Karpas-422 (cell line): ENCODE measurements around the gene ZBTB24. TPM values are rescaled to one million over a fixed set of nuclear protein-coding genes. Genes with fewer than 3 reads are reported as not detected.
"Not testable (repeated sequence)": the region's sequence is repeated elsewhere in the genome, so short reads cannot be mapped to it uniquely, and the experiment has no call there.

ENCODE experiments used
- DNase-seq: peaks from one replicate; pipeline ENCODE4 v3.0.0-alpha.2; 2015
- H2AFZ ChIP-seq: fragments of 200-600 bp; sonication (generic); 2 replicates; pipeline ENCODE4 v1.6.1; 2014; ENCODE audit warnings: antibody characterized with exemption, low read length, mixed read lengths
- H3K27ac ChIP-seq: fragments of 200-600 bp; sonication (generic); 2 replicates; pipeline ENCODE4 v1.5.1; 2014; ENCODE audit warnings: mild to moderate bottlenecking, low read length, moderate library complexity
- H3K27me3 ChIP-seq: fragments of 200-600 bp; sonication (generic); 2 replicates; pipeline ENCODE4 v1.6.1; 2014; ENCODE audit warnings: low read length, mixed read lengths
- H3K36me3 ChIP-seq: fragments of 200-600 bp; sonication (generic); 2 replicates; pipeline ENCODE4 v1.6.1; 2014; ENCODE audit warnings: low read length, mixed read lengths; ENCODE audit not compliant: insufficient read depth
- H3K4me1 ChIP-seq: fragments of 200-600 bp; sonication (generic); 2 replicates; pipeline ENCODE4 v1.6.1; 2014; ENCODE audit warnings: mild to moderate bottlenecking, low read length, mixed read lengths
- H3K4me2 ChIP-seq: fragments of 200-600 bp; sonication (generic); 2 replicates; pipeline ENCODE4 v1.6.1; 2014; ENCODE audit warnings: low read length, low read depth, mild to moderate bottlenecking; ENCODE audit not compliant: poor library complexity, severe bottlenecking
- H3K4me3 ChIP-seq: fragments of 200-600 bp; sonication (generic); 2 replicates; pipeline ENCODE4 v1.5.1; 2014; ENCODE audit warnings: mild to moderate bottlenecking, antibody characterized with exemption, low read length, mixed read lengths
- H3K79me2 ChIP-seq: fragments of 200-600 bp; sonication (generic); 2 replicates; pipeline ENCODE4 v1.6.1; 2014; ENCODE audit warnings: mild to moderate bottlenecking, low read length, mixed read lengths
- H3K9ac ChIP-seq: fragments of 200-600 bp; sonication (generic); 2 replicates; pipeline ENCODE4 v1.6.0; 2014; ENCODE audit warnings: low read length
- H3K9me2 ChIP-seq: fragments of 200-600 bp; sonication (generic), shearing (Covaris generic); replicated peaks from 2 replicates; pipeline ENCODE4 v1.6.0; 2014; ENCODE audit warnings: mild to moderate bottlenecking, low read length, moderate library complexity; ENCODE audit not compliant: insufficient read depth
- H3K9me3 ChIP-seq: fragments of 300-700, 200-600 bp; sonication (generic); 2 replicates; pipeline ENCODE4 v1.6.1; 2014; ENCODE audit warnings: low read length, mixed read lengths
- H4K20me1 ChIP-seq: fragments of 200-600 bp; sonication (generic); 2 replicates; pipeline ENCODE4 v1.6.1; 2014; ENCODE audit warnings: mild to moderate bottlenecking, antibody characterized with exemption, low read length, low read depth; ENCODE audit not compliant: insufficient read depth
- total RNA-seq: library from RNA; depleted of rRNA; stranded (reverse); fragments of >200 nt; shearing (Covaris generic); gene quantifications from 2 replicates; pipeline ENCODE4 v1.2.3, GENCODE V29; 2014; ENCODE audit warnings: low replicate concordance; rRNA removed

Gene ZBTB24
- total RNA-seq = 10.4 and 18.5 TPM in 2 replicates

DNA sequence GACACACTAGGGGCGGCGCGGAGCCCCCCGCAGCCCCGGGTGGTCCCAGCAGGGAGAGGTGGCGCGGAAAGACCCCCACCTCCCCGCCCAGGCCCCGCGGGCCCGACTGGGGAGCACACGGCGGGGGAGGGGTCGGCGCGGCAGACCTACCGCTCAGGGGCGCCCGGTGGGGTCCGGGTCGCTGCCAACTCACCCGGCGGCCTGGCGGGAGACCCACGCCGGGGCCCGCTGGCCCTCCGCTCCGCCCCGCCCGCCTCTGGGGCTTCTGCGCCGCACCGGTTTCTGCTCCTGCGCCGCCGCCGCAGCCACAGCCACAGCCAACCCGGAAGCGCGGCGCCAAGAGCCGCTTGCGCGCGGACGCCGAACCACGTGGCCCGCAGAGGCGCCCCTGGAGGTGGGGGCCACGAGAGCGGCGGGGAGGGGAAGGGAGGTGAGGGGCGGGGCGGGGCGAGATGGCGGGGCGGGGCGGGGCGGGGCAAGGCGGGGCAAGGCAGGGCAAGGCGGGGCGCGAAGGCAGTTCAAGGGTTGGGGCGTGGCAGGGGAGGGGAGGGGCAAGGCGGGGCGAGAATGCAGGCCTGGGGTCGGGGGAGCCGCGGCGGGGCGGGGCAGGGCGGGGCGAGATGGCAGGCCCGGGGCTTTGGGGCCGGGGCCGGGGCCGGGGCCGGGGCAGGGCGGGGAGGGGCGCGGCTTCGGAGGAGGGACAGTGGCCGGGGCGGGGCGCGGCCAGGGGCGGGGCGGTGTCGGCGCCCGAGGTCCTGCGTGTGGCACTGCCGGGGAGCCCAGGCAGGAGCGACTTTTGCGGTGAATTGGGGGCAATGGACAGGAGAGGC lies at the start of gene ZBTB24:
Gene ZBTB24 (minus strand): TSS at position 315 of the 830 bp plus-strand sequence. CDS start 1,193 bp downstream, outside the sequence.
- peak within 1 kb of the TSS; percentile 88 for H3K4me3 ChIP-seq
- H3K9ac ChIP-seq = peak within 1 kb of the TSS; percentile 94
- peak within 1 kb of the TSS; percentile 82 for H2AFZ ChIP-seq
- H3K79me2 ChIP-seq = peaks cover 46% of the 10 kb centered on the region
- H3K36me3 ChIP-seq = peaks cover 12% of the 10 kb centered on the region; the same call in 1 of the 2 replicates
- no peaks in the 10 kb centered on the region for H3K9me3 ChIP-seq
- peak within 1 kb of the TSS; percentile 93 for H3K4me2 ChIP-seq
- peak; percentile 97 for DNase-seq
- peaks cover 3% of the 10 kb centered on the region; the same call in 1 of the 2 replicates for H4K20me1 ChIP-seq
- no peaks in the 10 kb centered on the region for H3K27me3 ChIP-seq
- H3K9me2 ChIP-seq = no peaks in the 10 kb centered on the region
- peak within 1 kb of the TSS; percentile 49 for H3K27ac ChIP-seq
- peaks cover 45% of the 10 kb centered on the region for H3K4me1 ChIP-seq

DNA sequence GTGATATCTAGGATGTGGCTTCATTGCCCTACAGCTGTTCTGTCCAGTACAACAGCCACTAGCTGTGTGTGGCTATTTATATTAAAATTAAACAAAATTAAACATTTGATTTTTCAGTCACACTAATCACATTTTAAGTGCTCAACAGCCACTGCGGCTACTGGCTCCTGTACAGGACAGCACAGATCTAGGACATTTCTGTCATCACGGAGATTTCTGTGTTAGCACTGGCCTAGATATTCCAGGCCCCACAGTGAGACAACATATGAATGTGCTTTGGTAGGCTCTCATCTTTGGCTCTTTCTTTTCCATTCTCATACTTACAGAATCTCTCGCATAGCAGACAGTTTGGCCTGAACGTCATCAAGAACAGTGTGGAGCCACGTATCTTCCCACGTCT lies 48.4 kb upstream of the ZBTB24 start:
- Histone ChIP-seq H3K36me3 (no peaks in the 10 kb centered on the region), H3K9me3 (no peaks in the 10 kb centered on the region), H3K9ac (no peak overlapping the region), H4K20me1 (no peaks in the 10 kb centered on the region), H3K27me3 (no peaks in the 10 kb centered on the region), H3K79me2 (no peaks in the 10 kb centered on the region), H3K4me1 (no peaks in the 10 kb centered on the region), H3K4me2 (no peak overlapping the region), H3K27ac (no peak overlapping the region), H2AFZ (no peak overlapping the region), H3K9me2 (no peaks in the 10 kb centered on the region), H3K4me3 (no peak overlapping the region)
- no peak for DNase-seq

GRCh38 chr6:109527989-109528388 lies 45.0 kb upstream of the ZBTB24 start:
- Histone ChIP-seq H3K27ac (no peak overlapping the region), H3K9me3 (no peaks in the 10 kb centered on the region), H3K36me3 (no peaks in the 10 kb centered on the region), H3K9me2 (no peaks in the 10 kb centered on the region), H4K20me1 (no peaks in the 10 kb centered on the region), H3K27me3 (no peaks in the 10 kb centered on the region), H3K79me2 (no peaks in the 10 kb centered on the region), H2AFZ (no peak overlapping the region), H3K9ac (no peak overlapping the region), H3K4me2 (no peak overlapping the region), H3K4me1 (no peaks in the 10 kb centered on the region), H3K4me3 (no peak overlapping the region)
- peak; percentile 60 for DNase-seq

DNA sequence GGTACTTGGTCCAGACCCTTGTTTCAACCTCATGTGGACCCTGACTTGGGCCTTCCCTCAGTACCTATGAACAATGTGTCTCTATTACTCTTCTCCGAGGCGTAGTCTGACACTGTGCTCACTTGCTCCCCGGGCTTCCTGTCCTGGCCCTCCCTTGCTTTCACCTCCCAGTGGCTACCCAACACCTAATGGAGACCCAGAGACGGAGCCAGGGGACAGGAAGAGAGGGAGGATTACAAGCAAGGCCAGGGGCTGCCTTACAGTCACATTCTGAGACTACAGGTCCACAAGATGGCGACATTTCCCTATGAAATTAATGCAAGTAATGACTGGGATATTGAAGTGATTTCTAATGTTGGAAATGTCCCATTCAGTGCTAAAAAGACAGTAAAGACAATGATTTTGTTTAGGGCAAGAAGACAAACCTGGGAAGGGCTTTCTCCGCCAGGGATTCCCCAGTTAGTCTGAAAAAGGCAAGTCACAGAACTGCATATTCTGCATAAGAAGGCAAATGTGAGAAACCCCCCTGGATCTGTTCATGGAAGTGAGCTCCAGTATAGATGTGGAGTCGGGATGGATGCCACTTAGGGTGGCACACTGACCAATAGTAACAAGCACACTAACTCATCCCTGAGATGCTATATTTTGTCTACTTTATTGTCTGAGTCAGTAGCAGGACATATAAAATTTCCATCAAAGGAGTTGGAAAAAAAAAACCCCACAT lies 44.0 kb upstream of the ZBTB24 start:
- Histone ChIP-seq H3K9me2 (no peaks in the 10 kb centered on the region), H3K9ac (no peak overlapping the region), H3K27me3 (no peaks in the 10 kb centered on the region), H3K27ac (no peak overlapping the region), H3K9me3 (no peaks in the 10 kb centered on the region), H3K4me1 (no peaks in the 10 kb centered on the region), H3K4me3 (no peak overlapping the region), H4K20me1 (no peaks in the 10 kb centered on the region), H3K79me2 (no peaks in the 10 kb centered on the region), H3K36me3 (no peaks in the 10 kb centered on the region), H2AFZ (no peak overlapping the region), H3K4me2 (no peak overlapping the region)
- peak; percentile 88 for DNase-seq

- no peaks in the 10 kb centered on the region for H3K27me3 ChIP-seq
- no peak overlapping the region for H3K4me3 ChIP-seq
- H3K9ac ChIP-seq = no peak overlapping the region
- no peaks in the 10 kb centered on the region for H3K9me3 ChIP-seq
- H2AFZ ChIP-seq = no peak overlapping the region
- H4K20me1 ChIP-seq = no peaks in the 10 kb centered on the region
- H3K4me1 ChIP-seq = no peaks in the 10 kb centered on the region
- H3K9me2 ChIP-seq = no peaks in the 10 kb centered on the region
- no peaks in the 10 kb centered on the region for H3K36me3 ChIP-seq
- no peaks in the 10 kb centered on the region for H3K79me2 ChIP-seq
- DNase-seq = no peak
- no peak overlapping the region for H3K27ac ChIP-seq
- no peak overlapping the region for H3K4me2 ChIP-seq
These were observed 41.1 kb upstream of the ZBTB24 start for GRCh38 chr6:109524129-109524528.

DNA sequence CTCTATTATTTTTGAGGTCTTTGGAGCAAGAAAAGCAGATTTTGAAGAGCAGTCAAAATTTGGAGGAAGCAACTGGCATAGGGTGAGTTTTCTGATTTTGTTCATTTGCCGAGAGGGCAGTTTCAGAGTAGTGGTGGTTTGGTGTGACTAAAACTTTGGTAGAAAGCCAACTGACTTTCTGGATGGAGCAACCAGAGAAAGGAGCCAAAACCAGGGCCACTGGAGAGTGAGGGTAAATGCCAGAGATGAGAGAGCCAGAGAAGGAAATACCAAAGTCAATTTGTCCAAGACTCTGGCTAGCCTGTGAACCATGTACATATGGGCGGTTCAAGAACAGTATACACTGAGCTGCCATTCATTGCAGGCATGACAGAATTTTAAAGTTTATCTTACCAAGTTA lies 40.5 kb upstream of the ZBTB24 start:
- Histone ChIP-seq H4K20me1 (no peaks in the 10 kb centered on the region), H3K79me2 (no peaks in the 10 kb centered on the region), H3K36me3 (no peaks in the 10 kb centered on the region), H3K27me3 (no peaks in the 10 kb centered on the region), H3K4me2 (no peak overlapping the region), H3K27ac (no peak overlapping the region), H3K9ac (no peak overlapping the region), H3K9me2 (no peaks in the 10 kb centered on the region), H3K4me1 (no peaks in the 10 kb centered on the region), H3K4me3 (no peak overlapping the region), H3K9me3 (no peaks in the 10 kb centered on the region), H2AFZ (no peak overlapping the region)
- DNase-seq = no peak

DNA sequence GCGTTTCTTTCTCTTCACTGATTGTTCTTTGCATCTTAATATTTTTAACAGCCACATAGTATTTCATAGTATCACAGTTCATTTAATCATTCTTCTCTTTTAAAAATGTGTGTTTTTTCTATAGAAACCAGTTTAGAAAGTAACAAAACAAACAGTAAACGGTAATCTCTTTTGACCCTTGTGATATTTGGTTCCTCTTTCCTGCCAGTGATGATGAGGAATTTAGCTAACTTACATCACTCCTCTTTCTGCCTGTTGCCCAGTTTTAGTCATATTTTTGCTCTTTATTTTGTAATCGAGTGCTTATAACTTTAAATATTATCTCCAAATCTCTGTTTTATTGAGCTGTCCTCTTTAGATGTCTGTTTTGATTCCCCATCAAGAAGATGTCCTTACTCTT lies 38.1 kb upstream of the ZBTB24 start:
- no peak for DNase-seq
- Histone ChIP-seq H3K79me2 (no peaks in the 10 kb centered on the region), H3K4me2 (no peak overlapping the region), H3K36me3 (no peaks in the 10 kb centered on the region), H3K27ac (no peak overlapping the region), H3K9me3 (no peaks in the 10 kb centered on the region), H3K4me3 (no peak overlapping the region), H3K4me1 (no peaks in the 10 kb centered on the region), H4K20me1 (no peaks in the 10 kb centered on the region), H2AFZ (no peak overlapping the region), H3K9ac (no peak overlapping the region), H3K9me2 (no peaks in the 10 kb centered on the region), H3K27me3 (no peaks in the 10 kb centered on the region)

DNA sequence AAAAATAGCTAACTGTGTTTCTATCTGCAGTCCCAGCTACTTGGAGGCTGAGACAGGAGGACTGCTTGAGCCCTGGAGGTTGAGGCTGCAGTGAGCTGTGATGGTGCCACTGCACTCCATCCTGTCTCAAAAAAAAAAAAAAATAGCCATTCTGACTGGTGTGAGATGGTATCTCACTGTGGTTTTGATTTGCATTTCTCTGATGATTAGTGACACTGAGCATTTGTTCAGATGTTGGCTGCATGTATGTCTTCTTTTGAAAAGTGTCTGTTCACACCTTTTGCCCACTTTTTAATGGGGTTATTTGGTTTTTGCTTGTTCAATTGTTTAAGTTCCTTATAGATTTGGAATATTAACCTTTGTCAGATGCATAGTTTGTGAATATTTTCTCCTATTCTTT lies 36.6 kb upstream of the ZBTB24 start:
- not testable (repeated sequence) for H4K20me1 ChIP-seq, H3K27me3 ChIP-seq, H3K4me1 ChIP-seq, H3K36me3 ChIP-seq, H3K9ac ChIP-seq, DNase-seq, H3K4me2 ChIP-seq, H3K9me3 ChIP-seq, H3K4me3 ChIP-seq, H2AFZ ChIP-seq, H3K27ac ChIP-seq, H3K79me2 ChIP-seq, H3K9me2 ChIP-seq
